Body of pancreas (tissue), 4 donors: ENCODE results near the gene CRIM1.

Experiments used
- POLR2A ChIP-seq, 3 donors: fragments of 450-650 bp; IDR thresholded peaks; one replicate each; pipeline ENCODE4 v1.6.1; 2016; ENCODE audit warnings: antibody characterized with exemption in 3 of 3, mild to moderate bottlenecking in 2 of 3
- TF ChIP-seq, protein P1 (sequence below), 7 experiments: fragments of 450-650 bp in 4 of 7; fragments of 200-600 bp in 3 of 7; sonication (generic) in 3 of 7; IDR thresholded peaks; one replicate each; pipeline ENCODE4 v1.5.1; 2016 to 2019; ENCODE audit warnings: antibody characterized with exemption in 7 of 7

- TF ChIP-seq, protein P1, sequence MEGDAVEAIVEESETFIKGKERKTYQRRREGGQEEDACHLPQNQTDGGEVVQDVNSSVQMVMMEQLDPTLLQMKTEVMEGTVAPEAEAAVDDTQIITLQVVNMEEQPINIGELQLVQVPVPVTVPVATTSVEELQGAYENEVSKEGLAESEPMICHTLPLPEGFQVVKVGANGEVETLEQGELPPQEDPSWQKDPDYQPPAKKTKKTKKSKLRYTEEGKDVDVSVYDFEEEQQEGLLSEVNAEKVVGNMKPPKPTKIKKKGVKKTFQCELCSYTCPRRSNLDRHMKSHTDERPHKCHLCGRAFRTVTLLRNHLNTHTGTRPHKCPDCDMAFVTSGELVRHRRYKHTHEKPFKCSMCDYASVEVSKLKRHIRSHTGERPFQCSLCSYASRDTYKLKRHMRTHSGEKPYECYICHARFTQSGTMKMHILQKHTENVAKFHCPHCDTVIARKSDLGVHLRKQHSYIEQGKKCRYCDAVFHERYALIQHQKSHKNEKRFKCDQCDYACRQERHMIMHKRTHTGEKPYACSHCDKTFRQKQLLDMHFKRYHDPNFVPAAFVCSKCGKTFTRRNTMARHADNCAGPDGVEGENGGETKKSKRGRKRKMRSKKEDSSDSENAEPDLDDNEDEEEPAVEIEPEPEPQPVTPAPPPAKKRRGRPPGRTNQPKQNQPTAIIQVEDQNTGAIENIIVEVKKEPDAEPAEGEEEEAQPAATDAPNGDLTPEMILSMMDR (IDR thresholded peaks at IDR 0.05): no peak
- no peak for TF ChIP-seq POLR2A (IDR thresholded peaks at IDR 0.05)
These were observed 11.0 kb downstream of the CRIM1 start for GRCh38 chr2:36366491-36367120.
